DMS53 treated with DMSO at 0.1 percent for 48 hours (cell line): ENCODE measurements around the gene IQCM.
"Not testable (repeated sequence)": the region's sequence is repeated elsewhere in the genome, so short reads cannot be mapped to it uniquely, and the experiment has no call there.

Source experiments
- DNase-seq: peaks from one replicate; lab custom pipeline; 2025; ENCODE audit not compliant: unreplicated experiment; lab: John Stamatoyannopoulos, UW

The IQCM gene

GRCh38 chr4:149493492-149493891 lies 322.2 kb downstream of the IQCM start:
- DNase-seq: no peak

GRCh38 chr4:149489321-149489720 lies 326.3 kb downstream of the IQCM start:
- DNase-seq: no peak

- no peak for DNase-seq
These were observed 328.8 kb downstream of the IQCM start for GRCh38 chr4:149486861-149487260.

GRCh38 chr4:149468669-149469068 lies 347.0 kb downstream of the IQCM start:
- not testable (repeated sequence) for DNase-seq

- no peak for DNase-seq
These were observed 349.2 kb downstream of the IQCM start for GRCh38 chr4:149466446-149466845.

GRCh38 chr4:149465955-149466354 lies 349.7 kb downstream of the IQCM start:
- DNase-seq: no peak

- no peak for DNase-seq
These were observed 372.1 kb downstream of the IQCM start for GRCh38 chr4:149443537-149443936.

GRCh38 chr4:149441338-149441737 lies 374.3 kb downstream of the IQCM start:
- DNase-seq: no peak

- DNase-seq: no peak
These were observed 389.2 kb downstream of the IQCM start for GRCh38 chr4:149426461-149426860.

- DNase-seq: no peak
These were observed 406.1 kb downstream of the IQCM start for GRCh38 chr4:149409555-149409962.

- no peak for DNase-seq
These were observed 406.5 kb downstream of the IQCM start for GRCh38 chr4:149409146-149409545.

- DNase-seq: no peak
These were observed 411.5 kb downstream of the IQCM start for GRCh38 chr4:149404143-149404542.

- no peak for DNase-seq
These were observed 412.6 kb downstream of the IQCM start for GRCh38 chr4:149403081-149403480.

GRCh38 chr4:149398993-149399392 lies 416.6 kb downstream of the IQCM start:
- DNase-seq: no peak

GRCh38 chr4:149370785-149371420 lies 444.7 kb downstream of the IQCM start:
- DNase-seq: peak; percentile 58

GRCh38 chr4:149370002-149370401 lies 445.6 kb downstream of the IQCM start:
- no peak for DNase-seq

GRCh38 chr4:149353241-149353640 lies 462.4 kb downstream of the IQCM start:
- DNase-seq: no peak

GRCh38 chr4:149349541-149349940 lies 466.1 kb downstream of the IQCM start:
- no peak for DNase-seq

- no peak for DNase-seq
These were observed 468.5 kb downstream of the IQCM start for GRCh38 chr4:149347139-149347538.

GRCh38 chr4:149345424-149345823 lies 470.2 kb downstream of the IQCM start:
- no peak for DNase-seq

- no peak for DNase-seq
These were observed 471.2 kb downstream of the IQCM start for GRCh38 chr4:149344436-149344835.

GRCh38 chr4:149343614-149344013 lies 472.0 kb downstream of the IQCM start:
- DNase-seq: no peak

GRCh38 chr4:149341117-149341516 lies 474.5 kb downstream of the IQCM start:
- peak; percentile 22 for DNase-seq
